A673 (cell line): ENCODE data around the gene RFESD.

Experiments used
- CTCF ChIP-seq: fragments of 300-800, 200-600 bp; sonication (generic); conservative IDR thresholded peaks from 2 replicates; pipeline ENCODE4 v1.5.1; 2017; ENCODE audit warnings: low read depth, mild to moderate bottlenecking, antibody characterized with exemption, low read length, moderate library complexity, mixed read lengths
- EZH2 ChIP-seq: fragments of 200-600 bp; sonication (generic); IDR thresholded peaks from 2 replicates; pipeline ENCODE4 v1.6.1; 2017; ENCODE audit warnings: borderline replicate concordance, low read depth, mild to moderate bottlenecking, mixed read lengths, antibody characterized with exemption, low read length; ENCODE audit not compliant: poor library complexity, severe bottlenecking

DNA sequence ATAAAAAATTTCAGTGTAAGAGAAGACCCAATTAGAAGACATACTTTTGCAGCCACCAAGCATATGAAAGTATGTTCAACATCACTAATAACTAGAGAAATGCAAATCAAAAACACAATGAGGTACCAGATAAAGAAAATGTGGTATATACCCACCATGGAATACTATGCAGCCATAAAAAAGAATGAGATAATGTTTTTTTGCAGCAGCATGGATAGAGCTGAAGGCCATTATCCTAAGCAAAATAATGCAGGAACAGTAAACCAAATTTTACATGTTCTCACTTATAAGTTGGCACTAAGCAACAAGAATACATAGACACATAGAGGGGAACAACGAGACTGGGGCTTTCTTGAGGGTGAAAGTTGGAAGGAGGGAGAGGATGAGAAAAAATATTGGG is 43.1 kb downstream of the RFESD start:
- TF ChIP-seq CTCF (no peak), EZH2 (no peak)
